CD14-positive monocyte (primary cell): ENCODE results near the gene PAXX. TPM values are rescaled to one million over a fixed set of nuclear protein-coding genes. Genes with fewer than 3 reads are reported as not detected.

ENCODE experiments used
- DNase-seq, 3 donors: peaks; one replicate each; pipeline ENCODE4 v3.0.0-alpha.2; 2011 to 2022
- H2AFZ ChIP-seq: 2 replicates; pipeline ENCODE4 v1.6.0; 2012; ENCODE audit warnings: mild to moderate bottlenecking, low read depth, low read length, inconsistent platforms; ENCODE audit not compliant: insufficient read depth, poor library complexity, severe bottlenecking
- H3K27ac ChIP-seq, 2 donors: 1 replicate in 1 of 2; 2 replicates in 1 of 2; pipeline ENCODE4 v1.5.1; 2012 to 2013; ENCODE audit warnings: low read length in 2 of 2, control low read depth in 1 of 2, inconsistent platforms in 1 of 2, low read depth in 1 of 2, mild to moderate bottlenecking in 1 of 2
- H3K27me3 ChIP-seq, 2 donors: one replicate each; pipeline versions ENCODE4 v1.6.0 to v1.6.1; 2011 to 2013; ENCODE audit warnings: low read length in 2 of 2; ENCODE audit not compliant: control insufficient read depth in 2 of 2, insufficient read depth in 2 of 2
- H3K36me3 ChIP-seq, 2 donors: replicated peaks in 1 of 2; 1 replicate in 1 of 2; 2 replicates in 1 of 2; pipeline versions ENCODE4 v1.5.1 to v1.6.1; 2012 to 2013; ENCODE audit warnings: low read length in 2 of 2, control low read depth in 1 of 2, inconsistent platforms in 1 of 2, mild to moderate bottlenecking in 1 of 2; ENCODE audit not compliant: insufficient read depth in 2 of 2, control insufficient read depth in 1 of 2
- H3K4me1 ChIP-seq, 2 donors: 1 replicate in 1 of 2; 2 replicates in 1 of 2; pipeline versions ENCODE4 v1.5.1 to v1.6.1; 2012 to 2013; ENCODE audit warnings: low read length in 2 of 2, control low read depth in 1 of 2, inconsistent platforms in 1 of 2, mild to moderate bottlenecking in 1 of 2, moderate library complexity in 1 of 2; ENCODE audit not compliant: insufficient read depth in 2 of 2, control insufficient read depth in 1 of 2
- H3K4me2 ChIP-seq: replicated peaks from 2 replicates; pipeline ENCODE3; 2012; ENCODE audit warnings: low read length, moderate library complexity, mild to moderate bottlenecking; ENCODE audit not compliant: poor library complexity, severe bottlenecking; ENCODE audit errors: extremely low read depth
- H3K4me3 ChIP-seq, 3 experiments: fragments of 200-600 bp in 1 of 3; sonication (generic) in 1 of 3; replicated peaks in 1 of 3; 1 replicate in 2 of 3; 2 replicates in 1 of 3; pipeline ENCODE4 v1.5.1; 2011 to 2013; ENCODE audit warnings: low read length in 3 of 3, mild to moderate bottlenecking in 3 of 3, control low read depth in 2 of 3, low read depth in 2 of 3, inconsistent platforms in 1 of 3, moderate library complexity in 1 of 3
- H3K79me2 ChIP-seq: 2 replicates; pipeline ENCODE4 v1.6.0; 2012; ENCODE audit warnings: mild to moderate bottlenecking, control low read depth, inconsistent platforms, low read length, moderate library complexity; ENCODE audit not compliant: insufficient read depth
- H3K9ac ChIP-seq: 2 replicates; pipeline ENCODE4 v1.6.0; 2017; ENCODE audit warnings: low read length, mild to moderate bottlenecking; ENCODE audit not compliant: insufficient read depth, poor library complexity, severe bottlenecking
- H3K9me3 ChIP-seq, 2 donors: replicated peaks in 1 of 2; 1 replicate in 1 of 2; 2 replicates in 1 of 2; pipeline versions ENCODE4 v1.5.1 to v1.6.1; 2012 to 2013; ENCODE audit warnings: low read length in 2 of 2, control low read depth in 1 of 2; ENCODE audit not compliant: control insufficient read depth in 1 of 2, insufficient read depth in 1 of 2
- H4K20me1 ChIP-seq: 2 replicates; pipeline ENCODE4 v1.6.0; 2012; ENCODE audit warnings: mild to moderate bottlenecking, low read length, control low read depth, moderate library complexity; ENCODE audit not compliant: insufficient read depth
- H3K27ac Mint-ChIP-seq, 7 donors: one replicate each; pipeline ENCODE4 v1.8.0; 2020; ENCODE audit warnings: mild to moderate bottlenecking in 7 of 7, mixed read lengths in 7 of 7, moderate library complexity in 6 of 7, inconsistent platforms in 2 of 7
- H3K27me3 Mint-ChIP-seq, 3 donors: one replicate each; pipeline ENCODE4 v1.8.0; 2021 to 2022; ENCODE audit warnings: low read depth in 3 of 3, mild to moderate bottlenecking in 3 of 3, mixed read lengths in 3 of 3, moderate library complexity in 3 of 3, inconsistent platforms in 1 of 3
- H3K36me3 Mint-ChIP-seq, 2 donors: one replicate each; pipeline ENCODE4 v1.8.0; 2020; ENCODE audit warnings: mixed read lengths in 2 of 2, inconsistent platforms in 1 of 2, mild to moderate bottlenecking in 1 of 2
- H3K4me1 Mint-ChIP-seq: one replicate; pipeline ENCODE4 v1.8.0; 2020; ENCODE audit warnings: mild to moderate bottlenecking, mixed read lengths
- H3K4me3 Mint-ChIP-seq, 2 donors: one replicate each; pipeline ENCODE4 v1.8.0; 2020; ENCODE audit warnings: mild to moderate bottlenecking in 2 of 2, mixed read lengths in 2 of 2, moderate library complexity in 1 of 2
- H3K9me3 Mint-ChIP-seq, 7 donors: one replicate each; pipeline ENCODE4 v1.8.0; 2020 to 2022; ENCODE audit warnings: mixed read lengths in 7 of 7, mild to moderate bottlenecking in 6 of 7, moderate library complexity in 6 of 7, inconsistent platforms in 2 of 7
- WGBS: methylation state at CpG from one replicate; pipeline ENCODE4 v1.1.5; 2013; ENCODE audit warnings: missing lambda C conversion rate; ENCODE audit not compliant: insufficient coverage; 5-methylcytosine and 5-hydroxymethylcytosine counted together
- intact Hi-C, 2 donors: fragments of 100-400 bp; cut with micrococcal nuclease; formaldehyde crosslinking; loops; one replicate each; pipeline versions ENCODE4 v1.15.0 to v1.15.1; 2023
- polyA plus RNA-seq, 3 donors: library from polyadenylated mRNA; depleted of rRNA in 1 of 3; unstranded in 2 of 3; stranded (reverse) in 1 of 3; fragments of 300-500 nt in 2 of 3; fragments of >200 nt in 1 of 3; fragmentation: Illumina TruSeq in 2 of 3; gene quantifications; 1 replicate in 2 of 3; 2 replicates in 1 of 3; pipeline ENCODE4 v1.2.3, GENCODE V29; 2012 to 2021
- TF ChIP-seq, protein P1 (sequence below): fragments of 200-600 bp; IDR thresholded peaks from one replicate; pipeline ENCODE4 v1.8.0; 2022; ENCODE audit warnings: antibody characterized with exemption, mild to moderate bottlenecking

The PAXX gene
- polyA plus RNA-seq, 3 donors, result 35.3 to 92.9 (median 40.7) TPM

DNA sequence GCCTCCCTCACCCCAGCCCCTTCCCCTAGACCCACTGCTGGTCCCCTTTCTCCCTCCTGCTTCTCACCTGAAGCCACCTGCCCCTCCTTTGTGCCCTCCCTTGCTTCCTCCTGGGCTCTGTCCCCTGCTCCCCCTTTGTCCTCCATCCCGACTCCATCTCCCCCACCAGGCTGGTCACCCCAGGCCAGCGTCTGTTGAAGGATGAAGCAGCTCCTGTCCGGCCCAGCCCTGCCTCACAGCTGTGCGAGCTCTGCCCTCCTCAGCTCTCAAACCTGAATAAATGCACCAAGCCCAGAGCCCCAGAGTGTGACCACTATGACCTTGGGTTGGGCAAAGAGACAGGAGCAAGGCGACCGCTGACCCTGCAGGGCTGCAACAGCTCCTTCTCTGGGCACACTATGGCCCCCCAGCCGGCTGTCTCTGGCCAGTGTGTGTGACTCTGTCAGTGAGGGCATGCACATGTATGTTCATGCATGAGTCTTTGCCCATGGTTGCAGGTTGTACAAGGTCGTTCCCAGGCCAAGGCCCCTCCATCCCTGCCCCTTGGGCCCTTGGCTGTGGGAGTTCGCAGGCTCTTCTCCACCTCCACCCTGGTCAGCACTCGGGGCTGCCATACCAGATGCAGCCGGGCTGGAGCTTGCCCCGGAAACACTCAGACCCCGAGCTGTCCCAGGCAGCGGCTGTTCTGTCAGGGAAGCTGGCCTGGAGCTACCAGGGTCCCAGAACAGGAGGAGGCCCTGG, 36.9 kb upstream of the PAXX start:
- DNase-seq, result no peak
- Histone ChIP-seq H3K36me3 (no peaks in the 10 kb centered on the region), H3K9me3 (no peaks in the 10 kb centered on the region), H3K4me3 (no peak overlapping the region), H4K20me1 (no peaks in the 10 kb centered on the region), H3K27ac (no peak overlapping the region), H3K4me2 (no peak overlapping the region), H3K79me2 (no peaks in the 10 kb centered on the region), H3K9ac (no peak overlapping the region), H3K27me3 (no peaks in the 10 kb centered on the region), H2AFZ (no peak overlapping the region), H3K4me1 (peaks cover 3 to 5% of the 10 kb centered on the region in 2 donors)
- Mint-ChIP-seq H3K4me1 (peaks cover 1% of the 10 kb centered on the region), H3K27me3 (peaks cover 0 to 5% (median 0%) of the 10 kb centered on the region in 3 donors), H3K36me3 (no peaks in the 10 kb centered on the region), H3K9me3 (peaks cover 0 to 5% (median 3%) of the 10 kb centered on the region in 7 donors), H3K27ac (no peak overlapping the region), H3K4me3 (no peak overlapping the region)
- TF ChIP-seq, protein P1, sequence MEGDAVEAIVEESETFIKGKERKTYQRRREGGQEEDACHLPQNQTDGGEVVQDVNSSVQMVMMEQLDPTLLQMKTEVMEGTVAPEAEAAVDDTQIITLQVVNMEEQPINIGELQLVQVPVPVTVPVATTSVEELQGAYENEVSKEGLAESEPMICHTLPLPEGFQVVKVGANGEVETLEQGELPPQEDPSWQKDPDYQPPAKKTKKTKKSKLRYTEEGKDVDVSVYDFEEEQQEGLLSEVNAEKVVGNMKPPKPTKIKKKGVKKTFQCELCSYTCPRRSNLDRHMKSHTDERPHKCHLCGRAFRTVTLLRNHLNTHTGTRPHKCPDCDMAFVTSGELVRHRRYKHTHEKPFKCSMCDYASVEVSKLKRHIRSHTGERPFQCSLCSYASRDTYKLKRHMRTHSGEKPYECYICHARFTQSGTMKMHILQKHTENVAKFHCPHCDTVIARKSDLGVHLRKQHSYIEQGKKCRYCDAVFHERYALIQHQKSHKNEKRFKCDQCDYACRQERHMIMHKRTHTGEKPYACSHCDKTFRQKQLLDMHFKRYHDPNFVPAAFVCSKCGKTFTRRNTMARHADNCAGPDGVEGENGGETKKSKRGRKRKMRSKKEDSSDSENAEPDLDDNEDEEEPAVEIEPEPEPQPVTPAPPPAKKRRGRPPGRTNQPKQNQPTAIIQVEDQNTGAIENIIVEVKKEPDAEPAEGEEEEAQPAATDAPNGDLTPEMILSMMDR, result no peak
- intact Hi-C loops, result no loop called here
- 88% methylated on average over 13 of the region's 14 CpGs for WGBS

DNA sequence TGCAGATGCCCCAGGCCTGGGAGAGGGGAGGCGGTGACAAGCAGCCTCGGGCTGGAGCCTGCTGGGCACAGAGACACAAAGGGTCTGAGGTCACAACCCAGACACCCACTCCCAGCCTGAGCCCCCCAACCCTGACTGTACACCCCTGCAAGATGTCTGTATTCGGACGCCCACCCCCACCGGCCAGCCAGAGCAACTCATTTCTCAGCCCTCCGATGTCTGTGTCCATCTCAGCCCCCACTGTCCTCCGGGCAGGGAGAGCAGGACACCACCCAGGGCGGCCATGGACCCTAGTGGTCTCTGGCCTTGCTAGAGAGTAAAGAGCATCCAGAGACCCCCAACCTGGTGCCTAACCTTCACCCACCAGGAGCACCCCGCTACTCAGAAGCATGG, 36.3 kb upstream of the PAXX start:
- H4K20me1 ChIP-seq, result no peaks in the 10 kb centered on the region
- H3K79me2 ChIP-seq, result no peaks in the 10 kb centered on the region
- H3K27ac ChIP-seq, result no peak overlapping the region
- no peak overlapping the region for H2AFZ ChIP-seq
- no peak overlapping the region for H3K4me3 ChIP-seq
- DNase-seq, result no peak
- Mint-ChIP-seq H3K27ac (no peak overlapping the region), H3K4me3 (no peak overlapping the region), H3K4me1 (no peaks in the 10 kb centered on the region), H3K9me3 (peaks cover 0 to 5% (median 3%) of the 10 kb centered on the region in 7 donors), H3K27me3 (peaks cover 0 to 7% (median 2%) of the 10 kb centered on the region in 3 donors), H3K36me3 (no peaks in the 10 kb centered on the region)
- TF ChIP-seq, protein P1, result no peak
- intact Hi-C loops, result no loop called here
- WGBS, result 92% methylated on average over 9 of the region's 9 CpGs
- no peaks in the 10 kb centered on the region for H3K36me3 ChIP-seq
- H3K9me3 ChIP-seq, result no peaks in the 10 kb centered on the region
- no peak overlapping the region for H3K9ac ChIP-seq
- H3K27me3 ChIP-seq, result no peaks in the 10 kb centered on the region
- no peaks in the 10 kb centered on the region for H3K4me1 ChIP-seq
- H3K4me2 ChIP-seq, result no peak overlapping the region
